HG02610 (cell line): ENCODE measurements around the gene NDUFB8.

ENCODE experiments used
- ATAC-seq: cut with Tn5 transposase; IDR thresholded peaks from one replicate; pipeline ENCODE4 v1.9.1; 2021; ENCODE audit warnings: mild to moderate bottlenecking, moderate library complexity; ENCODE audit not compliant: unreplicated experiment

NDUFB8 gene

GRCh38 chr10:100537475-100537874 lies 7.8 kb upstream of the NDUFB8 start:
- ATAC-seq: no peak

DNA sequence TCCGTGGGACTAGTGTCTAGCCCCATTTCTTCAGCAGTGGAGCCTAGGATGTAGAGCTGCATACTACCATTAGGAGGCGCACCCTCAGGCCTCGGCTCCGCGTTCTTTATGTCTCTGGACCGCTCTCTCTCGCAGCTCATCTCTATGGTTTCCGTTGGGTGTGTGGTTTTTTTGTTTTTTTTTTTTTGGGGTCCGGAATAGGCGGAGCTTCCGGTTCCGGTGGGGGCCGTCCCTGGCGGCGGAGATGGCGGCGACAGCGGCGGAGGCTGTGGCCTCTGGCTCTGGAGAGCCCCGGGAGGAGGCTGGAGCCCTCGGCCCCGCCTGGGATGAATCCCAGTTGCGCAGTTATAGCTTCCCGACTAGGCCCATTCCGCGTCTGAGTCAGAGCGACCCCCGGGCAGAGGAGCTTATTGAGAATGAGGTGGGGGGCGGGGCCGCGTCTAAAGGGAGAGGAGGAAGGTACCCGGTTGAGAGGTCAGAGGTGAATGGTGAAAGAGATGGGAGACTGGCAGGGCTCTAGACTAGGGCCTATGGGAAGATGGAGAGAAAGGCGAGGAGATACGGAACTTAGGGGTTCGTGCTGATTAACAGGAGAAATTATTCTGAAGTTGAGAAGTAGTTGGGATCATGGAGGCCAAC lies 6.2 kb upstream of the NDUFB8 start, which contains the start of gene HIF1AN:
Gene HIF1AN (plus strand): TSS at position 229 of the 639 bp plus-strand sequence. CDS start 16 bp downstream, at position 245.
- peak; percentile 93 for ATAC-seq

GRCh38 chr10:100535338-100535714 lies 5.7 kb upstream of the NDUFB8 start:
- ATAC-seq: peak; percentile 8

- ATAC-seq: no peak
Measured at GRCh38 chr10:100534726-100535125, 5.1 kb upstream of the NDUFB8 start.

DNA sequence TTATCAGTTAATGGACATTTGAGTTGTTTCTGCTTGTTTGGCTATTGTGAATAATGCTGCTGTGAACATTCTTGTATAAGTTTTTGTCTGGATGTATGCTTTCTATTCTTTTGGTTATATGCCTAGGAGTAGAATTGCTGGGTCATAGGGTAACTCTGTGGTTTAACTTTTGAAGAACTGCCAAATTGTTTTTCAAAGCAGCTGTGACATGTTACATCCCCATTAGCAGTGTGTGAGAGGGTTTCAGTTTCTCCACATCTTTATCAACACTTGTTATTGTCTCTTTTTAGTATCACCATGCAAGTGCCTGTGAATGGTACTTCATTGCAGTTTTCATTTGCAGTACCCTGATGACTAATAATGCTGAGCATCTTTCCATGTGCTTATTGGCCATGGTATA lies 2.1 kb upstream of the NDUFB8 start:
- no peak for ATAC-seq

- ATAC-seq: no peak
Measured at GRCh38 chr10:100528921-100529474, 673 bp downstream of the NDUFB8 start.

- ATAC-seq: peak; percentile 34
Measured at GRCh38 chr10:100528123-100528886, 1.4 kb downstream of the NDUFB8 start.

DNA sequence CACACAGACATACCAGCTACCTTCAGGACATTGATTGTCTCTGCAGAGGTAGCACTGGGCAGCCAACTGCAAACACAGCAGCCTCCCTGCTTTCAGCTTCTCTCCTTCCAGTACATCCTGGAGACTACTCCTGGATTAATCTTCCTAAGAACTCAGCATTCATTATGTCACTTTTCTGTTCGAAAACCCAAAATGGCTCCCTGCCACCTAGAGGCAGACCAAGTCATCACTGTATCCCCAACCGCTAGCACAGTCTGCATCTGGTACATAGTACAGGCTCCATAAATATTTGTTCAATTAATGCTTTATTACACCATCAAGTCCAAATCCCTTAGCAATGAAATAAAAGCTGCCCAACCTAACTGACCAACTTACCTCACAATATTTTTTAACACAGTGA lies 5.0 kb downstream of the NDUFB8 start:
- ATAC-seq: no peak

GRCh38 chr10:100524206-100524605 lies 5.5 kb downstream of the NDUFB8 start:
- ATAC-seq: no peak

DNA sequence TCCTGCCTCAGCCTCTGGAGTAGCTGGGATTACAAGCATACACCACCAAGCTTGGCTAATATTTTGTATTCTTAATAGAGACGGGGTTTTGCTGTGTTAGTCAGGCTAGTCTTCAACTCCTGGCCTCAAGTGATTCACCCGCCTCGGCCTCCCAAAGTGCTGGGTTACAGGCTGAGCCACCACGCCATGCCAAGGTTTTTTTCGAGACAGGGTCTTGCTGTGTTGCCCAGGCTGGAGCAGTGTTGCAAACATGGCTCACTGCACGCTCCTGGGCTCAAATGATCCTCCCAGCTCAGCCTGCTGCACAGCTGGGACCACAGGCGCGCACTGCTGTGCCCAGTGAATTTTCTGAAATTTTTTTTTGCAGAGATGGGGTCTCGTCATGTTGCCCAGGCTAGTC lies 6.7 kb downstream of the NDUFB8 start:
- no peak for ATAC-seq

- ATAC-seq: no peak
Measured at GRCh38 chr10:100522107-100522801, 7.4 kb downstream of the NDUFB8 start.

DNA sequence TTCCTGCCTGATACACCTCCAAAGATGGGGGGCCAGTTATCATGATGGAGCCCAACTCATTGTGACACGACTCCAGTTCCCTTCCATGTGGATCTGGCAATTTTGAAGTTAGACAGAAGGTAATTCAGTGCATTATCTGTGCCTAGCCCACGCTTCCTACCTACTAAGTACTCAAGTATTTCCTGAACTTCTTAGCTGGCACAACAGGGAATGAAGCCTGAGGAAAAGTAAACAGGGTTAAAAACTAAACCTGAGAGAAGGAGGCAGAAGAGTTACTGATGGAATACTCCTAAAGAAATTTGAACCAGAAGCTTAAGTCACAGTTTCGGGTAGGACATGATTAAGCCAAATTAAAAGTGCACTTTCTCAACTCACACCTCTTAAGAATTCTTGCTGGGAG lies 8.9 kb downstream of the NDUFB8 start:
- ATAC-seq: no peak

- no peak for ATAC-seq
Measured at GRCh38 chr10:100519311-100520051, 10.2 kb downstream of the NDUFB8 start, which contains the start of gene SEC31B. Gene SEC31B (minus strand): TSS chr10:100519861. CDS start chr10:100516952, 2,909 bp downstream.

GRCh38 chr10:100518761-100519241 lies 10.9 kb downstream of the NDUFB8 start:
- no peak for ATAC-seq

GRCh38 chr10:100516847-100517246 lies 12.8 kb downstream of the NDUFB8 start:
- no peak for ATAC-seq

GRCh38 chr10:100515612-100516011 lies 14.1 kb downstream of the NDUFB8 start:
- no peak for ATAC-seq

DNA sequence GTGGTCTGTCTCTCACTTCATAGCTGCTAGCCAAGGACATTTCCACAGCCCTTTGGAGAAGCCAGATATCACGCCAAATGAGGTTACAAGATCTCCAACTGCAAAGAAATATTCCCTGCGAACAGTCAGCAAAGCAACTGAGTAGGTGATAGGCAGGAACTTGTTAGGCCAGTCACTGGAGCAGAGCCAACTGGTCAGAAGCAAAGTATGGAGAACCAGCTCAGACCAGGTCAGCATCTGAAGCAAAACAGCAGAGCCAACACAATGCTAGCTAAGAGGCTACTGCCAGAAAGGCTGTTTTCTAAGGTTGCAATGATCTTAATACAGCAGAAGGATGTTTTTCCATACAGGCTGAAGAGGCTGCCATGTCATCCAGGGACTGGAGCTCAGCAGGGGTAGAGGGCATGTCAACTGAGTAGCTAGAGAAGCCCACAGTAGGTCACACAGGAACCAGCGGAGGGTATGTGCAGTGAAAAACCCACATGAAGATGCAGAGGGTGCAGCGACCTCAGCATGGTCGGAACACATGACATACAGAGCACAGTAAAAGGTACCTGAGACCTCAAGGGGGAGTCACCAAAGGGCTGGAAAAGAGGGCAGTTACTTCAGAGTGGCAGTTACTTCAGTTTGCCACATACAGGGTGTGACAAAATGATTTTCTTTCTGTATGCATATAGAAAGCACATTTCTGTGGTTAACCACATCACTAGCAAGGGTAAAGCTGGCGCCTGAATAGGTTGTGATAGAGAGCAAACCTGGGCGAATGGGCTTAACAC lies 18.9 kb downstream of the NDUFB8 start:
- ATAC-seq: no peak

DNA sequence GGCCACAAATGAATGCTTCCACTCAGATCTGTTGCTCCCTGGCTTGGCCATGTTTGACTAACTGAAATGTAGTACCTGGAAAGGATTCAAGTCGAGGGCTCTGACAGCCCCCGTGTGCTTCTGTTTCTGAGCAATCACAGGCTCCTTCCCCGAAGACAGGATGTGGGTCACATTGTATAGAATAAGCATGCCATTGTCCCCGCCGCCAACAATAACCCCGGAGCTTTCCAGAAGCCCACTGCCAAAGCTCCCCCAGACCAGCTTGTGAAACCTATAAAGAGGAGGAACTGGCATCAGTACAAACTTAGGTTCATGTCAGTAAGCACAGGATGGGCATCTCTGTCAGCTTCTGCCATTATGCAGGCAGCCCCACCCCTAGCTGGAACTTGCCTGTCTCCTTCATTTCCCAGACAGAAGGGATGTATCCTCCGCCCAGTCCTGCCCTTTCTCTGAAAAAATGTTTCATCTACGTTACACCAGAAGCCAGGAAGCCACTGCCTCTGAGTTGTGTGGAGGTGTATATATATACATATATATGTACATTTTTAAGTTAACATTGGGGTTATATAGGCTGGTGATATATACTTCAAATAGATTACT lies 20.3 kb downstream of the NDUFB8 start:
- no peak for ATAC-seq

DNA sequence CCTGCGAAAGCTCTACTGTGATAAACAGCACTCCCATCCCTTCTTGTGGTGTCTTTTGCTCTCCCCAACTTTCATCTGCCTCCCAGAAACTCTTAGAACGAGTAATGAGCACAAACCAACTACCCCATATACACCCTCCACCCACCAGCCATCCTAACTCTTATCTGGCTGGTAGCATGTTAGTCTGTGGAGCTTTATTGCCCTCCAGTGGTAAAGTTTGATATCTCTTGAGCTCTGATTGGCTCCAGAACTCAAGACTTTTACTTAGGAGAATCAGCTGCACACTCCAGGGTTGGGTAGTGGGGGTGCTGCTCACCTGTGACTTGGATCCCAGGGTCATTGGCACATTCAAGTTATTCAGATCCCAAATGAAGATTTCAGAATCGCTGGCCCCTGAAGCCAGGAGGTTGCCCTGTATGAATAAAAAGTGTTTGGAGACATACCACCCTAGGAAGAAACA lies 20.9 kb downstream of the NDUFB8 start:
- no peak for ATAC-seq
